ENCODE results near the gene TXNDC15.

DNA sequence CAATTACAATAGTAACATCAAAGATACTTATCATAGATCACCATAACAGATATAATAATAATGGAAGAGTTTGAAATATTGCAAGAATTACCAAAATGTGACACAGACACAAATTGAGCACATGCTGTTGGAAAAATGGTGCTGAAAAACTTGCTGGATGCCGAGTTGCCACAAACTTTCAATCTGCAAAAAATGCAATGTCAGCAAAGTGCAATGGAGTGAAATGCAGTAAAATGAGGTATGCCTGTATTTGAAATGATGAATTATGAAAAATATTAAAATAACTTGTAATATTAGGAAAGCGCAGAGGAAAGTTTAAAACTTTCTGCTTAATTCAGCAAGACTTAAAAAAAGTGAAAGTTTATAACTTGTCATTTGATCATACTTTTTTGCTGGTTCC is 18.8 kb downstream of the TXNDC15 start:
- TF ChIP-seq, protein P1, sequence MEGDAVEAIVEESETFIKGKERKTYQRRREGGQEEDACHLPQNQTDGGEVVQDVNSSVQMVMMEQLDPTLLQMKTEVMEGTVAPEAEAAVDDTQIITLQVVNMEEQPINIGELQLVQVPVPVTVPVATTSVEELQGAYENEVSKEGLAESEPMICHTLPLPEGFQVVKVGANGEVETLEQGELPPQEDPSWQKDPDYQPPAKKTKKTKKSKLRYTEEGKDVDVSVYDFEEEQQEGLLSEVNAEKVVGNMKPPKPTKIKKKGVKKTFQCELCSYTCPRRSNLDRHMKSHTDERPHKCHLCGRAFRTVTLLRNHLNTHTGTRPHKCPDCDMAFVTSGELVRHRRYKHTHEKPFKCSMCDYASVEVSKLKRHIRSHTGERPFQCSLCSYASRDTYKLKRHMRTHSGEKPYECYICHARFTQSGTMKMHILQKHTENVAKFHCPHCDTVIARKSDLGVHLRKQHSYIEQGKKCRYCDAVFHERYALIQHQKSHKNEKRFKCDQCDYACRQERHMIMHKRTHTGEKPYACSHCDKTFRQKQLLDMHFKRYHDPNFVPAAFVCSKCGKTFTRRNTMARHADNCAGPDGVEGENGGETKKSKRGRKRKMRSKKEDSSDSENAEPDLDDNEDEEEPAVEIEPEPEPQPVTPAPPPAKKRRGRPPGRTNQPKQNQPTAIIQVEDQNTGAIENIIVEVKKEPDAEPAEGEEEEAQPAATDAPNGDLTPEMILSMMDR (IDR thresholded peaks at IDR 0.05), result no peak
- no peak for TF ChIP-seq POLR2A (IDR thresholded peaks at IDR 0.05)

Data from esophagus squamous epithelium (tissue), 4 donors.